ENCODE results near the gene APPL2.
"Not testable (repeated sequence)": the region's sequence is repeated elsewhere in the genome, so short reads cannot be mapped to it uniquely, and the experiment has no call there.

The APPL2 gene

DNA sequence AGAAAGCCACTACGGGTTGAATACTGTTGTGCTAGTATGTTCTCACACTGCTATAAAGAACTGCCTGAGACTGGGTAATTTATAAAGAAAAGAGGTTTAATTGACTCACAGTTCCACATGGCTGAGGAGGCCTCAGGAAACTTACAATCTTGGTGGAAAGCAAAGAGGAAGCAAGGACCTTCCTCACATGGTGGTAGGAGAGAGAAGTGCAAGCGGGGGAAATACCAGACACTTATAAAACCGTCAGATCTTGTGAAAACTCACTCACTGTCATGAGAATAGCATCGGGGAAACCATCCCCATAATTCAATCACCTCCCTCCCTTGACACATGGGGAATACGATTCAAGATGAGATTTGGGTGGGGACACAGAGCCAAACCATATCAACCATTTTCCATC, 20.5 kb upstream of the APPL2 start:
- not testable (repeated sequence) for DNase-seq (ENCODE audit: low spot score)

DNA sequence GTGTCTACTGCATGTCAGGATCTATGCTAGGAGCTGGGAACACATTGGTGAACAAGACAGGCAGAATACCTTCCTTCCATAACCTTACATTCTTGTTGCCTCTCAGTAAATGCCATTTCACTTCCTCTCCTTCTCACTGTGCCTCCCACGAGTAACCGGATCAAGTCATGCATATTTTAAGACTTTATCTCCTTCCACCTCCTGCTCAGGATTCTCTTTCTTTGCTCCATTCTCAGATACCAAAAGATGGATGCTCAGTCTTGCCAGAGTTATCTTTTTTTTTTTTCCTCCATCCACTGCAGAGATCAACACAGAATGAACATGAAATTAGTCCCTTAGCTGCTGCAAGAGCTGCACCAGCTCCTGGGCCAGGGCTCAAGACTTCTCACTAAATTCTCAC, 20.0 kb upstream of the APPL2 start:
- DNase-seq (ENCODE audit: low spot score): no peak

DNA sequence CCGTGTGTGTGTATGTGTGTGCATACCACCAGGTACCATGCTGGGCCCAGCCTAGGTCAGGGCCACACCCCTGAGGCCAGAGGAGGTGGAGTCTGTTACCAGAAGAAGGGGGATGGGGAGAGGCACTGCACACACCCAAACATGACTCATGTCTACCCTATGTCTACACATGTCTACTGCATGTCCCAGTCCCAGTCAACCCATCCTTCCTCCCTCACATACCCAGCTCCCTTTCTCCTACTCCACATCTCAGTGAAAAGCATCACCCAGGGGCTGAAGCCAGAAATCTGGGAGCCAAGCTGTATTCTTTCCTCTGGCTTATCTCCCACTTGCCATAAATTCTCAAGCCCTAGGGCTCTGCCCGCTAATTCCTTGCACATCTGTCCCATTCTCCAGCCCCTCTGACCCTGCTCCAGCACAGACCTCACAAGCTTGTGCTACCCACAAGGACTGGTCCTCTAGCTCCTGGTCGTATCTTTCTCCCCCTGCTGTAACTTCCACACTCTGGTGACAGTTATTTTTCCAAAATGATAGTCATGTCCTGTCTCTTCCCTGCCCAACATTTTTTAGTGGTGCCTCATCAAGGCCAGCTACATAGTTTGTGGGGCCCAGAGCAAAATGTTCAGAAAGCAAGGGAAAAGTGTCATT, 18.0 kb upstream of the APPL2 start:
- no peak for DNase-seq (ENCODE audit: low spot score)

DNA sequence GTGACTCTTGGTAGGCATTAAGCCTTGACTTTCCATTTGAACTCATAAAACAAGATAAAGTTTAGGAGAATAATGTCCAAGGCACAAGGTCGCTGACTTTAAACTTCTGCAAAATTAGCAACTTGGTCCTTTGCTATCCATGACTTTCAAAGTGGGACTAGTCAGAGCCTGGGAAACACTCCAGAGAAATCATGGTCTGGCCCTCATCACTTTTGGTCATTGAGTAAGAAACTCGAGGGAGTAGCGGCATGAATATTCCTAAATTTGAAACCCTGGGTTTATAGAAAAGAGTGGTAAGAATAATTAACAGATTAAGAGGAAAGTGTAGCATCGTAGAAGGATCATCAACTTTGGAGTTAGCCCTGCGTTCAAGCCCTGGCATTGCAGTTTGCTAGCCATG, 16.9 kb upstream of the APPL2 start:
- no peak for DNase-seq (ENCODE audit: low spot score)

DNA sequence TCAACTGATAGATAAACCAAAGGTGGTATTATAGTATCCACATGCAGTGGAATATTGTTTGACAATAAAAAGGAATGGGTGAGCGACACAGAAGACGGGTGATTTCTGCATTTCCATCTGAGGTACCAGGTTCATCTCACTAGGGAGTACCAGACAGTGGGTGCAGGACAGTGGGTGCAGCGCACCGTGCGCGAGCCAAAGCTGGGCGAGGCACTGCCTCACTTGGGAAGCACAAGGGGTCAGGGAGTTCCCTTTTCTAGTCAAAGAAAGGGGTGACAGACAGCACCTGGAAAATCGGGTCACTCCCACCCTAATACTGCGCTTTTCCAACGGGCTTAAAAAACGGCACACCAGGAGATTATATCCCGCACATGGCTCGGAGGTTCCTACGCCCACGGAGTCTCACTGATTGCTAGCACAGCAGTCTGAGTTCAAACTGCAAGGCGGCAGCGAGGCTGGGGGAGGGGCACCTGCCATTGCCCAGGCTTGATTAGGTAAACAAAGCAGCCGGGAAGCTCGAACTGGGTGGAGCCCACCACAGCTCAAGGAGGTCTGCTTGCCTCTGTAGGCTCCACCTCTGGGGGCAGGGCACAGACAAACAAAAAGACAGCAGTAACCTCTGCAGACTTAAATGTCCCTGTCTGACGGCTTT, 9.9 kb upstream of the APPL2 start:
- DNase-seq (ENCODE audit: low spot score): not testable (repeated sequence)

DNA sequence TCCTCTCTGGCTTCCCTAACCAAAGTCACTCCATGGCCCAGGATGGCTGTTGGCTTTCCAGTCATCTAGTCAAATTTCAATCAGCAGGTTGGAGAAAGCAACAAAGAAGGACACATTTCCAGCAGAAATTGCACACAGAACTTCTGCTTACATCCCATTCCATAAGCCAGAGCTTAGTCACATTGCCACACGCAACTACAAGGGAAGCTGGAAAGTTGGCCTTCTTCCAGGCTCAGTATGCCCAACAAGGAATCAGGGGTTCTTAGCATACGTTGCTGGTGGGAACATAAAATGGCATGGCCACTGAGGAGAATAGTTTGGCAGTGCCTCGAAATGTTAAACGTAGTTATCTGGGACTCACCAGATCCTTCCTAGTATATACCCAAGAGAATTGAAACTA, 9.3 kb upstream of the APPL2 start:
- DNase-seq (ENCODE audit: low spot score): no peak

DNA sequence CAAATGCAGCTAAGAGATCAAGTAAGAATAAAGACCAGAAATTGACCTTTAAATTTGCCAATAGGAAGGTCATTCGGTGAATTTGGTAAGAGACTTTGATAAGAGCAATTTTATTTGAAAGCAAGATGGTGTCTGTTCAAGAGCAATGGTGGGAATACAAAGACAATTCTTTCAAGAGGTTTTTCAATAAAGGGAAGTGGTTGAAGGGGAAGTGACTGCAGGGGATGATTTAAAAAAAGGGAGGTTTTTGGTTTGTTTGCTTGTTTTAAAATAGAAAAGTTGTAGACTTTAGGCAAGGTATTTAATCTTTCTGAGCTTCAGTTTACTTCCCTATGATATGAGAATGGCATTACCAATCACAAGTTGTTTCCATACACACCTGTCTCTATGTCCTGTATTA, 4.3 kb upstream of the APPL2 start:
- no peak for DNase-seq (ENCODE audit: low spot score)

DNA sequence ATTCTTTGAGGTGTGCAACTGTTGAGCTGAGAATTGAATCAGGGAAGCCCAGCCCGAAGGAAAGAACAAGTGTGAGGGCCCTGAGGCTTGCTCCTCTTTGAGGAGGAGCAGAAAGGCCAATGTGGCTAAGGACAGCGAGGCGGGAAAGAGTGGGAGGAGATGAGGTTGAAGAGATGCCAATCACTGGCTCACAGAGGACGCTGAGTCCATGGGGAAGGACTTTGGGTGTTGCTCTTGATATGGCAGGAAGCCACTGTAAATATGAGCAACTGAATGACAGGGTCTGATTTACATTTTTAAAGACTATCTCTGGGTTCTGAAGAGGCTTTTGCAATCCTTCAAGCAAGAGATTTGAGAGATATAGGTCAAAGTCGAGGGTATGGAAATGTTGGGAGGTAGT, 3.3 kb upstream of the APPL2 start:
- DNase-seq (ENCODE audit: low spot score): no peak

DNA sequence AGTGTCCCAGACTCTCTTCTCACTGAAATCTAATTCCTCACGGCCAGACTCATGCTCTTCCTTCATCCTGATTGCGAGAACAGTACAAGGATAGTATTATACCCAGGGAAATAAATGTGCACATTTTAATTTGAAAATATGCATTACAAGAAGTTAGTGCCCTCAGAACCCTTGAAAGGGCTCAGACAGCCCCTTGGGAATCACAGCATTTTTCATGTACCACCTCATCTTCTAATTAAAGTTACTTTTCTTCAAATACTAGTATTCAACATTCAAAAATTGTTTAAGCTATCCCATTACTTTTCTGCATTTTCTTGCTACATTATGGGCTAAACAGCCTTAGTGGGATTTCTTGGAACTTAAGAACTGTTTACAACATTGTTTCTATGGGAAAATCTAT, 1.7 kb upstream of the APPL2 start:
- DNase-seq (ENCODE audit: low spot score): no peak

DNA sequence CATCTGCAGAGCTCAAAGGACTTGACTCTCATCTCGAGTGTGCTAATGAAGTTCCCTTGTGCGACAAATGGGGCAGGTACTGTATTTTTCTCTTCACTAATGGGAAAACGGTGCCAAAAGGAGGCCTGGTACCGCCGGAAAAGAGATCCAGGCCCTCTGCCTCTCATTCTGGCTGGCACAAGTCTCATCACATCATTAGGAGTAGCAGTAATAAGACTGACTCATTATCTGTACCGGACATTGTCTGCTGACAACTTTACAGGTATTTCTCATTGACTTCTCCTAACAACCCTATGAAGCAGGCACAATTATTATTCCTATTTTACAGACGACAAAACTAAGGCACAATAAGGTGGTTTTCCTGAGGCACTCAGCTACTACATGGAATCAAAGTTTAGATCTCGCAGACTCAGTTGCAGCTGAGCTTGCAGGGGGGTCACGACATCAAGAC, 668 bp downstream of the APPL2 start:
- DNase-seq (ENCODE audit: low spot score): no peak

DNA sequence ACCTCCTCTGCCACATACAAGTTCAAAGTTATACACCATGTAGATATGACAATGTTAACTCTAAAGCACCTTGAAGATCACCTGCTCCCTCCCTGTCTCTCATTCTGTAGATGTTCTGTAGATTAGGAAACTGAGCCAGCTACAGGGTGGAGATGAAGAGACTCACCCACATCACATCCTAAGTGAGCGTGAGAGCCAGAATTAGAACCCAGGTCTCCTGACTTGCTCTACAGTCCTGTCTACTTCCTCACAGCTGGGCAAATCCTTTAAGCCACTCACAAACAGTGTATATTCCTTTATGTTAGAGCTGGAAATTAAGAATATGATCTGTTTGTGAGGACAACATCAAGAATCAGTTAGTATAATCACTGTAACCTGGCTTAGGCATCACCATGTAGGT, 1.8 kb downstream of the APPL2 start:
- no peak for DNase-seq (ENCODE audit: low spot score)

DNA sequence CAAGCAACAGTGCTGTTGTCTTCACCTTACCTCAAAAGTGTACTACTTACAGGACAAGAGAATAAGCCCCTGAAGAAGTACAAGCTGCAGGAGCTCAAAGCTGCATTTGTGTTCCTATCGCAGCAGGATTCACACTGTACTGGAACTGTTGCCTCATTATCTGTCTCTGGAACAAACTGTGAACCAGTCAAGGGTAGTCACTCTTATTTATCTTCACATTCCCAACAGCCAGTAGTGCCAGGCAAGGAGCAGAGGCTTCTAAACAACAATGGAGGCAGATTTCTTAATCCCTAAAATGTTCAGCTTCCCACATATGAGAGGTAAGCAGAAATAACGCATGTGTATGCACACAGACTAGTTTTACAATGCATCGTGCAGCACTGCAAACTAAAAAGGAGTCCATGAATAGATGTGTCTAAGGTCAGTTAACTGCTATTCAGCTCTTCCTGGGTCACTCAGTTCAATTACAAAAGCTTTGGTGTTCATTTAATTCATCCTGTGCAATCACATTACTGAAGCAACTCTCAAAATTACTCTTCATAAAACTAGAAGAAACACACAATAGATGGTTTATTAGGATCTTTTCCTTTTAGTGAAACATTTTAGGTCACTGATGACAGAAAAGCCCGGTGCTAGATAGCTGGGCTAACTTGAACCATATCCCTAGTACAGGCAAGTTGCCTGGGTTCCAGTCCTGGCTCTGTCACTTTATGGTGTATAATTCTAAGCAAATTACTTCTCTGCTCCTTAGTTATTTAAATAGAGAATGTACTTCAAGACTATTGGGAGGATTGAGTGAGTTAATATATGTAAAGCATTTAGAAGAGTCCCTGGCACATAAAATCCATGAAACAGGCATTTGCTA, 2.7 kb downstream of the APPL2 start:
- no peak for DNase-seq (ENCODE audit: low spot score)

DNA sequence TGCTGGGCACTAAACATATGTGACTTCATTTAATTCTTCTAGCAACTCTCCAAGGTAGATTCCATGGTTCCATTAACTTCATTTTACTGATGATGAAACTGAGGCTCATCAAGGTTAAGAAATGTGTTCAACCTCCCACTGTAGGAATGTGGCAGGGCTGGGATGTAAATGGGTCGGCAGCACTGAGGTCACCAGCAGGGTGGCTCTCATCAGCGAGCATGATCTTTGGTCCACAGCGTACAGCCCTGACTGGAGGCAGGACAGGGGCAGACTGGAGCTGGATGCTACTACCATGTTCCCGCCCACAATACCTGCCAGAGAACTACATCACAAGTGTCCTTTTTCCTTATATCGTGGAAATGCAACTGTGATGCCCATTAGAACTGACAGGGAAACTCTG, 4.6 kb downstream of the APPL2 start:
- DNase-seq (ENCODE audit: low spot score): no peak

DNA sequence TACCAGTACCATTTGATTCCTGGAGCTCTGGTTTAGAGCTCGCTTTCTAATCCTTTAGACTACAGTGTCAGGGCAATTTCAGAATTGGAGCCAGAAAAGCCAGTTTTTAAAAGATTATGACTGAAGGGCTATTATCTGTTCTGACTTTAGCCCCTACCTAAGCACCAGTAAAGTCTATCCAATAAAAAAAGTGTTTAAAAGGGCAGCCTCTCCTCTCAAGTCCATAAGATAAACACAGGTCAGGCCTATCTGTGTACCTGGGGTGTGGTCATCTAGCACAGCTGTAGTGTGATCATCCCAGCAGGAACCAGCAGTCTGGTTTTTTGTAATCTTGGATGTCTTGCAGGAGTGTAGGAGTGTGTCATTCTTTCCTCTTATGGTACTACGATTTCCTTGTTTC, 6.6 kb downstream of the APPL2 start:
- no peak for DNase-seq (ENCODE audit: low spot score)

DNA sequence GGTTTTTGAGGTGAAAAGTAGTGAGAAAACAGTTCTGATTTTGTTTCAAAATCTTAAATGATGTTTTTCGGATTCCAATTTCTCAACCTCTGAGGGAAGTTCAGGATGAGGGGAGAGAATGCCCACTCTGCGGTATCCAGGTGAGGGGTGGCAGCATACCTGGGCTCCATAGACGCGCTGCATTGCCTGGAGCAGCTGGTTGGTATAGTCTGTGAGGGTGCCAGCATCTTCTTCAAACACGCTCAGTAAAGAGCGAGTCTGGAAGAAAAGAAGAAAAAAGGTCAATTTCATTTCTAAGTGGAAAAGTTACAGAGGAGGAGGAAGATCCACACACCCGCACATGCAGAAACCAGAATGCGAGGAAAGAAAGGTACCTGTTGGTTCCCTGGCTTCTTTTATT, 7.0 kb downstream of the APPL2 start:
- no peak for DNase-seq (ENCODE audit: low spot score)

DNA sequence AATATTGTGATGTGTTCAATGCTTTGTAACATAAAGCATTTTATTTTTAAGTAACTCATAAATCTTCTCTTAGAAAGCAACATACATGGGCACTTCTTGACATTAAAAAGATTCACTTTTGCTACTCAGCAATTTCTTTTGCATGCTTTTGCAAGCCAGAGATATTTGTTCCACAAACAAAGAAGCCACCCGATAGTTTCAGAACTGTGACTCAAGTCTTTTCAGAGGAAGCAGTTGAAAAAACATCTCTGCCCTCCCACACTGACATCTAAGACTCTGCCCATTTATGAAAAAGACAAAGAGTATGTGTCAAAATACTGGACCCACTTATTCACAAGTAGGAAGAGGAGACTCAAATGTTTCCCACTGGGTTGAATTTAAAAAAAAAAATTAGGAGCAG, 7.5 kb downstream of the APPL2 start:
- DNase-seq (ENCODE audit: low spot score): no peak

DNA sequence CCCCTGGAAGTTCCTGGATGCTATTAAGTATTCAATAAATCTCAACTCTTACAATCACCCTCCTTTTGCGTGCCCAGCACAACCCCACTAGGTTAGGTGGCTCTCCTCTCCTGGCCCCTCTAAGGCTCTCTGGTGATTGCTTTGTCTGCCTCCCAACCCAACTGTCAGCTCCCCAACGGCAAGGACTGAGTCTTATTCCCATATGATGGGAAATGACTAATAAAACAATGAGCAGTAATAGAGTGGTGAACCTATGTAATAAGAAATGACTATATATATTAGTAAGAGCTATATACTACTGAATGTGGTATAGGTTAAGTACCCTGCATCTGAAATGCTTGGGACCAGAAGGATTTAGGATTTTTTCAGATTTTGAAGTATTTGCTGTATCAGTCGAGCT, 8.1 kb downstream of the APPL2 start:
- no peak for DNase-seq (ENCODE audit: low spot score)

DNA sequence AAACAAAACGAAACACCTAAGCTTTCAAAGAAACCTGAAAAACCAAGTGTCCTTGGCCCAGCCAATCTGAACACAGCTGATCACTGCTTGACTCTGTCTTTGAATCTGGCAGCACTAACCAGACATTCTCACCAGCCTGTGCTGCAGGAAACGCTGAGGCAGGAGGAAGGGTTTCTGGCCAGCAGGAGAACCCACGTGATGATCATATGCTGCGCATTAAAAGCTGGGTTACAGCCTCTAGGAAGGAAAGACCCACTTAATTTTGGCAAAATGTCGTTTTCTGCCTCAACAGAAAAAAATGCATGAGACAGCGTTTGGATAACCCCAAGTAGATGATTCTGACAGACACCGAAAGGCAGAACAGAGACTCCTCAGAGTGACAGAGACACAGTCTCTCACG, 9.8 kb downstream of the APPL2 start:
- peak; percentile 12 for DNase-seq (ENCODE audit: low spot score)

DNA sequence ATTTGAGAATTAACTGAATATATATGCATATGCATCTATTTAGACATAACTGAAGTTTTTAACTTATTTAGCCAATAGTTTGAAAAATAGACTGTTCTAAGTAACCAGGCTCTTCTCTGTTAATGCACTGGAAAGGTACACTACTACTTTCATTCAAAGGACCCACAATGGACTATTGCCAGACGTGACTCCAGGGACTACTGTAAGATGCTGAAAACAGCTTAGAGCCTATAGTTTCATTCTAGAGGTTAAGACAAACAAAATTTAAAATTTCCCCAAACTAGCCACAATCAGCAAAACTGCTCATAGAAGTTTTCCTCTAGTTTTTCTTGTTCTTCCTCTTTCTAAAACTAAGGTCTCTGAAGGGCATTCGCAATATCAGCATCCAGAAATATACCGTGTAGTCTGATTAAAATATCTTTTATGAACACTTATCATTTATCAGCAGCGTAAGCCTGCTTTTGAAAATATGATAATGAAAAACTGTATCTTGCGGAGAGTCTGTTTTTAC, 10.4 kb downstream of the APPL2 start:
- DNase-seq (ENCODE audit: low spot score): no peak

DNA sequence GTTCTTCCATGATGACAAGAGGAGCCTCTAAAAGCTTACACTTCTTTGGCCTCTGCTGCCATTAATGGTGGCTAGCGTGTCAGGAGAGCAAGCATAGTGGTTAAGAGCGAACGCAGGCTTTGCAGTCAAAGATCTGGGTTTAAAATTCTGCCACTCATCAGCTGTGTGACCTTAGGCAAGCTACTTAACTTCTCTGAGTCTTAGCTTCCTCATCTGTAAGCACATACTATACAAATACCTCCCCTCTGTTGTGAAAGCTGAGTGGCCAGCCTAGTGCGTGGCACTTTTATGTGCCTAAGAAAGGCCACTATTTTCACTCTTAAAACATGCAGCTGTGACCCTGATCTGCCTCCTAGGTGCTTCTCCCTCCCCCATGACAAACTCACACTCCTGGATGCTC, 11.6 kb downstream of the APPL2 start:
- DNase-seq (ENCODE audit: low spot score): no peak

DNA sequence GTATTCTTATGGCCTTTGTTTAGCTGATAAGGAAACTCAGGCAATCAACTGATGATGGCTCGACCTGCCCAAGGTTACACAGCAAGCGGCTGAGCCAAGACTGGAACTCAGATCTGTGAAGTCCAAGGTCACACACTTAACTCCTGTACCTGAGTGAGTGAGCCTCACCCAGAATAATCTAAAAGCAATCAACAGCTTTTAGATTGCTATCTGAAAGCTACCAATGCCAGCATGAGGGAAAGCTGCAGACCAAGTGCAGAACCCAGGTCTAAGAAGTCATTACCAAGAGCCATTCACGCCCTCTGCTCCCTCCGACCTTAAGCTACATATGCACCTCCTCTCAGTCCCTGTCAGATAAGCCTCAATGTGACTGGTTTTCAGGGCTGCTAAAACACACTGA, 12.1 kb downstream of the APPL2 start:
- DNase-seq (ENCODE audit: low spot score): no peak

DNA sequence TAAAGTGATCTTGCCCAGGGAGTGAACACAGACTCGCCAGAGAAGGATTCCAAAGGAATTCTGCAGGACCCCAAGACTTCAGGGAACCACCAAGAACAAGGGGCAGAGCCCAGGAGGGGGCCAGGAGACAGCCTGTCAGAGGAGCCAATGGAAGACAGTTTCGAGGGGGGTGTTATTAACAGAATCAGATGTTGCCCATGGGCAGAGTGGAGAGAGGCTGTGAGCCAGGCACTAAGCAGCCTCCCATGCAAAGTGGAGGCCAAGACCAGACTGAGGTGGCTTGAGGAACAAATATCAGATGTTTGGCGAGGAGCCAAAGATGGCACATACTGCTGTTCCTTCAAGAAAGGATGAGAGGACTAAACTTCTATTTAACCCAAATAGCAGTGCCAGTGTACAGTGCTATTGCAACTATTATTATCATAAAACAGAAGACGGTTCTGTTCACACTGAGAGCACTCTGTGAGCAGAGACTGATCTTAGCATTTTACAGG, 12.6 kb downstream of the APPL2 start:
- no peak for DNase-seq (ENCODE audit: low spot score)

Data from SK-N-DZ (cell line).